Karpas-422 (cell line): ENCODE measurements around the gene POGLUT3. TPM values are rescaled to one million over a fixed set of nuclear protein-coding genes. Genes with fewer than 3 reads are reported as not detected.
A peak's percentile ranks its signal among the peaks of the same experiment; 100 is the strongest.

Experiments used
- DNase-seq: peaks from one replicate; pipeline ENCODE4 v3.0.0-alpha.2; 2015
- H2AFZ ChIP-seq: fragments of 200-600 bp; sonication (generic); 2 replicates; pipeline ENCODE4 v1.6.1; 2014; ENCODE audit warnings: antibody characterized with exemption, low read length, mixed read lengths
- H3K27ac ChIP-seq: fragments of 200-600 bp; sonication (generic); 2 replicates; pipeline ENCODE4 v1.5.1; 2014; ENCODE audit warnings: mild to moderate bottlenecking, low read length, moderate library complexity
- H3K27me3 ChIP-seq: fragments of 200-600 bp; sonication (generic); 2 replicates; pipeline ENCODE4 v1.6.1; 2014; ENCODE audit warnings: low read length, mixed read lengths
- H3K36me3 ChIP-seq: fragments of 200-600 bp; sonication (generic); 2 replicates; pipeline ENCODE4 v1.6.1; 2014; ENCODE audit warnings: low read length, mixed read lengths; ENCODE audit not compliant: insufficient read depth
- H3K4me1 ChIP-seq: fragments of 200-600 bp; sonication (generic); 2 replicates; pipeline ENCODE4 v1.6.1; 2014; ENCODE audit warnings: mild to moderate bottlenecking, low read length, mixed read lengths
- H3K4me2 ChIP-seq: fragments of 200-600 bp; sonication (generic); 2 replicates; pipeline ENCODE4 v1.6.1; 2014; ENCODE audit warnings: low read length, low read depth, mild to moderate bottlenecking; ENCODE audit not compliant: poor library complexity, severe bottlenecking
- H3K4me3 ChIP-seq: fragments of 200-600 bp; sonication (generic); 2 replicates; pipeline ENCODE4 v1.5.1; 2014; ENCODE audit warnings: mild to moderate bottlenecking, antibody characterized with exemption, low read length, mixed read lengths
- H3K79me2 ChIP-seq: fragments of 200-600 bp; sonication (generic); 2 replicates; pipeline ENCODE4 v1.6.1; 2014; ENCODE audit warnings: mild to moderate bottlenecking, low read length, mixed read lengths
- H3K9ac ChIP-seq: fragments of 200-600 bp; sonication (generic); 2 replicates; pipeline ENCODE4 v1.6.0; 2014; ENCODE audit warnings: low read length
- H3K9me2 ChIP-seq: fragments of 200-600 bp; sonication (generic), shearing (Covaris generic); replicated peaks from 2 replicates; pipeline ENCODE4 v1.6.0; 2014; ENCODE audit warnings: mild to moderate bottlenecking, low read length, moderate library complexity; ENCODE audit not compliant: insufficient read depth
- H3K9me3 ChIP-seq: fragments of 300-700, 200-600 bp; sonication (generic); 2 replicates; pipeline ENCODE4 v1.6.1; 2014; ENCODE audit warnings: low read length, mixed read lengths
- H4K20me1 ChIP-seq: fragments of 200-600 bp; sonication (generic); 2 replicates; pipeline ENCODE4 v1.6.1; 2014; ENCODE audit warnings: mild to moderate bottlenecking, antibody characterized with exemption, low read length, low read depth; ENCODE audit not compliant: insufficient read depth
- total RNA-seq: library from RNA; depleted of rRNA; stranded (reverse); fragments of >200 nt; shearing (Covaris generic); gene quantifications from 2 replicates; pipeline ENCODE4 v1.2.3, GENCODE V29; 2014; ENCODE audit warnings: low replicate concordance; rRNA removed

POGLUT3 gene
- total RNA-seq = 17.2 and 33.4 TPM in 2 replicates

- peak within 1 kb of the TSS; percentile 73 for H3K4me3 ChIP-seq
- peaks cover 17% of the 10 kb centered on the region for H3K4me1 ChIP-seq
- H3K9me2 ChIP-seq = no peaks in the 10 kb centered on the region
- no peaks in the 10 kb centered on the region for H4K20me1 ChIP-seq
- peaks cover 46% of the 10 kb centered on the region for H3K79me2 ChIP-seq
- peak within 1 kb of the TSS; percentile 78 for H3K9ac ChIP-seq
- H3K36me3 ChIP-seq = no peaks in the 10 kb centered on the region
- H3K4me2 ChIP-seq = peak within 1 kb of the TSS; percentile 82
- H3K9me3 ChIP-seq = no peaks in the 10 kb centered on the region
- H2AFZ ChIP-seq = peak within 1 kb of the TSS; percentile 93
- H3K27me3 ChIP-seq = no peaks in the 10 kb centered on the region
- peak; percentile 89 for DNase-seq
- H3K27ac ChIP-seq = peak within 1 kb of the TSS; percentile 69
Measured at GRCh38 chr11:108498046-108498815, at the start of gene POGLUT3. Gene POGLUT3 (minus strand): TSS chr11:108498384. CDS start chr11:108498366, 18 bp downstream.

- H3K79me2 ChIP-seq = no peaks in the 10 kb centered on the region
- H3K27ac ChIP-seq = no peak overlapping the region
- no peak overlapping the region for H3K4me3 ChIP-seq
- no peak for DNase-seq
- H3K9me3 ChIP-seq = no peaks in the 10 kb centered on the region
- no peak overlapping the region for H2AFZ ChIP-seq
- H3K9ac ChIP-seq = no peak overlapping the region
- H3K4me1 ChIP-seq = no peaks in the 10 kb centered on the region
- no peaks in the 10 kb centered on the region for H4K20me1 ChIP-seq
- H3K36me3 ChIP-seq = no peaks in the 10 kb centered on the region
- no peaks in the 10 kb centered on the region for H3K9me2 ChIP-seq
- H3K4me2 ChIP-seq = no peak overlapping the region
- no peaks in the 10 kb centered on the region for H3K27me3 ChIP-seq
Measured at GRCh38 chr11:108545909-108546501, 47.8 kb upstream of the POGLUT3 start.

DNA sequence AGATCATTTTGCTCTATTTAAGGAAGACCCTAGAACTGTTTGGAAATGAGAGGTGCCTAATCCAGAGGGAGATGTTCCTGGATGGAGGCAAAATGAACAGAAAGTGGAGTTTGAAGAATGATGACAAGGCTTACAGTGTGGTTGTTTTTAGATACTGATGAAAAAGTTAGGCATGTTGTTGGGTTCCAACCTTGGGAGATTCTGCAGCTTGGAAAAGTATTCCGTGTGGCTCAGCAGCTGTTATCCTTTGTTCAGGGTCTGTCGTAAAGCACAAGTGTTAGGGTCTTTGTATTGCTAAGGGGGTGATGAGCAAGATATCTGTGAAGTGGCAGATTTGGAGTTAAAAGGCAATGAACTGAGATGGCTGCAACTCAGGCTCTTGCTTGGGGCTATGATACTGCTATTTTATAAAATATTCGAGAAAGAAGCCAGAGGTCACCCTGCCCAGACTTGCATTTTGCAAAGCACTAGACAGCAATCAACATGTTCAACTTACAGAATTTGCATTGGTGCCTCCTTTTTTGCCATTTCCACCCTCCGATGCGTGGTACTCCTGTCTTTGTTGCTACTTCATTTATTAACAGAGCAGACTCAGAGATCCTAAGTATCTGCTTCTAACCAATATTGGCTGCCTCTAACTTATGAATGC is 45.3 kb upstream of the POGLUT3 start:
- no peaks in the 10 kb centered on the region for H4K20me1 ChIP-seq
- no peak overlapping the region for H3K4me2 ChIP-seq
- no peaks in the 10 kb centered on the region for H3K79me2 ChIP-seq
- H3K36me3 ChIP-seq = no peaks in the 10 kb centered on the region
- H3K9ac ChIP-seq = no peak overlapping the region
- H3K27ac ChIP-seq = no peak overlapping the region
- H3K9me2 ChIP-seq = no peaks in the 10 kb centered on the region
- no peak overlapping the region for H3K4me3 ChIP-seq
- H2AFZ ChIP-seq = no peak overlapping the region
- H3K4me1 ChIP-seq = no peaks in the 10 kb centered on the region
- no peaks in the 10 kb centered on the region for H3K9me3 ChIP-seq
- no peaks in the 10 kb centered on the region for H3K27me3 ChIP-seq
- no peak for DNase-seq

- H2AFZ ChIP-seq = no peak overlapping the region
- no peaks in the 10 kb centered on the region for H3K79me2 ChIP-seq
- no peaks in the 10 kb centered on the region; the same call in 1 of the 2 replicates for H3K27me3 ChIP-seq
- H3K4me2 ChIP-seq = no peak overlapping the region
- no peak for DNase-seq
- no peaks in the 10 kb centered on the region for H3K9me3 ChIP-seq
- no peak overlapping the region for H3K4me3 ChIP-seq
- H3K9me2 ChIP-seq = no peaks in the 10 kb centered on the region
- H3K27ac ChIP-seq = no peak overlapping the region
- H3K4me1 ChIP-seq = no peaks in the 10 kb centered on the region
- no peaks in the 10 kb centered on the region for H3K36me3 ChIP-seq
- H3K9ac ChIP-seq = no peak overlapping the region
- H4K20me1 ChIP-seq = no peaks in the 10 kb centered on the region
Measured at GRCh38 chr11:108541531-108541930, 43.3 kb upstream of the POGLUT3 start.

DNA sequence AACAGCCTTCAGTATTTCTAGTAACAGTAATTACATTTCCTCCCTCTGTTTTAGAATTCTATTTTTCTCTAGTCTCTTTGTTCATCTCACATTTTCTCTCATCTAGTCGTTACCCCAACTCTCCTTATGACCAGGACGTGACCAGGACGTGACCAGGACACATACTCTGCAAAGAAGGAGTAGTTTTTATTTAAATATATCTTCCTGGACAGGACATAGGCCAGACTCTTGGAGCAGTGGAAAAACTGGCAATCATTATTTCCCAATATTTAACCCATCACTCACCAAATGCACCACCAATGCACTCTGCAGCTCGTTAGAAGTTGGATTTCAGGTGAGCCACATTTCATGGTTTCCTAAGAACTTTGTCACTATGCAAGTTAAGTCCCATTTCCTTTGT is 40.3 kb upstream of the POGLUT3 start:
- Histone ChIP-seq H3K4me1 (no peaks in the 10 kb centered on the region), H2AFZ (no peak overlapping the region), H3K27me3 (no peaks in the 10 kb centered on the region; the same call in 1 of the 2 replicates), H3K9ac (no peak overlapping the region), H3K9me3 (no peaks in the 10 kb centered on the region), H4K20me1 (no peaks in the 10 kb centered on the region), H3K9me2 (no peaks in the 10 kb centered on the region), H3K4me3 (no peak overlapping the region), H3K4me2 (no peak overlapping the region), H3K27ac (no peak overlapping the region), H3K36me3 (no peaks in the 10 kb centered on the region), H3K79me2 (no peaks in the 10 kb centered on the region)
- DNase-seq = no peak

GRCh38 chr11:108538022-108538424 is 39.8 kb upstream of the POGLUT3 start:
- Histone ChIP-seq H3K27ac (no peak overlapping the region), H2AFZ (no peak overlapping the region), H3K9ac (no peak overlapping the region), H3K36me3 (no peaks in the 10 kb centered on the region), H3K79me2 (no peaks in the 10 kb centered on the region), H3K4me1 (no peaks in the 10 kb centered on the region), H4K20me1 (no peaks in the 10 kb centered on the region), H3K4me2 (no peak overlapping the region), H3K27me3 (no peaks in the 10 kb centered on the region; the same call in 1 of the 2 replicates), H3K9me3 (no peaks in the 10 kb centered on the region), H3K4me3 (no peak overlapping the region), H3K9me2 (no peaks in the 10 kb centered on the region)
- no peak for DNase-seq

DNA sequence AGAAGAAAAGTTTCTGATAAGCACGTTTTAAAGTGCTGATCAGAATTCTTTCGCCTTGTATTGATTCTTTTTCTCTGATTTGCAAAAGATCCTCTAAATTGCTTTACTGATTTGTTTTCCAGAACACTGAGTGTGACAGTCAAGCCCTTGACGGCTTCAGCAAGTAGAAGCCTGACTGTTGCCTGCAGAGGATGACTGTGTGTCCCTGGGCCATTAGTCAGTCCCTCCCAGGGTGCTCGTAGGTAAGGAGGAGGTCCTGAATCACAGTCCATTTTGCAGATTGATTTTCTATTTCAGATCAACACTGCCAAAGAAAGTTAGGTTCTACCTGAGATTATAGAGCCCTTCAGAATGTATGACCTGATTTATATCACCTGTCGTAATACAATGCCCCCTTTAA is 38.6 kb upstream of the POGLUT3 start:
- DNase-seq = no peak

DNA sequence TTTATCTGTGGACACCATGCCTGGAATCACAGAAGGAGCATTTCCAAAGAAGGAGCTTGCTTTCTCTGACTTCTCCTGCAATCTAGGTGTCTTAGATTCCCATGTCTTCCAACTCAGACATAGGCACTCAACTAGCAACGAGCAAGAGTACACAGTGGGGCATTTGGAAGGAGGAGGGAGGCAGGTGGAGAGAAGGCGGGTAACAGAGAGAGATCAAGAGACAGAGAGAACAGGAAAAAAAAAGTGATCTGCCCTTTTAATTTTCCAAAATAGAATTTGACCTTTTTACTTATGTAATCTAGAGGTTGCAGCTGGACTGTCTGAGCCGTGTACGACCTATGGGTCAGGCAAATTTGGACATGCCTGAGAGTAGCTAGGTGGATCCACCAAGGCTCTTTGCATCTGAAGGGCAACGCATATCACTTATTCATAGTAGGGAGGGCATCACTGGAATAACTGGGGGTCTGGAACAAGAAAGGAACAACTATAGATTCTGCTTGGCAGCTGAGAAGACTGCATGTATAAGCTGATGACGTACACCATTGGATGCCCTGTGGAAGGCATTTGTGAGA is 37.3 kb upstream of the POGLUT3 start:
- no peak for DNase-seq
- Histone ChIP-seq H3K4me2 (no peak overlapping the region), H3K27me3 (no peaks in the 10 kb centered on the region; the same call in 1 of the 2 replicates), H3K9me2 (no peaks in the 10 kb centered on the region), H3K4me1 (no peaks in the 10 kb centered on the region), H3K4me3 (no peak overlapping the region), H3K9ac (no peak overlapping the region), H3K36me3 (no peaks in the 10 kb centered on the region), H3K27ac (no peak overlapping the region), H4K20me1 (no peaks in the 10 kb centered on the region), H3K9me3 (no peaks in the 10 kb centered on the region), H3K79me2 (no peaks in the 10 kb centered on the region), H2AFZ (no peak overlapping the region)

More for the DNA sequence above, 38.6 kb upstream of the POGLUT3 start:
- H3K9me3 ChIP-seq = no peaks in the 10 kb centered on the region
- no peak overlapping the region for H3K9ac ChIP-seq
- H2AFZ ChIP-seq = no peak overlapping the region
- no peaks in the 10 kb centered on the region for H3K4me1 ChIP-seq
- no peaks in the 10 kb centered on the region for H3K9me2 ChIP-seq
- H4K20me1 ChIP-seq = no peaks in the 10 kb centered on the region
- no peak overlapping the region for H3K4me2 ChIP-seq
- H3K27me3 ChIP-seq = no peaks in the 10 kb centered on the region; the same call in 1 of the 2 replicates
- H3K79me2 ChIP-seq = no peaks in the 10 kb centered on the region
- H3K27ac ChIP-seq = no peak overlapping the region
- no peaks in the 10 kb centered on the region for H3K36me3 ChIP-seq
- H3K4me3 ChIP-seq = no peak overlapping the region
